Smooth muscle cell (in vitro differentiated cells): Measurements from ENCODE around the gene CFAP90. TPM values are rescaled to one million over a fixed set of nuclear protein-coding genes. Genes with fewer than 3 reads are reported as not detected.

ENCODE experiments used
- DNase-seq: peaks from one replicate; lab custom pipeline; 2025; ENCODE audit not compliant: unreplicated experiment; lab: John Stamatoyannopoulos, UW
- H2AFZ ChIP-seq: fragments of 200-600 bp; sonication (generic); 2 replicates; pipeline ENCODE4 v1.6.0; 2016; ENCODE audit warnings: antibody characterized with exemption, low read depth, mild to moderate bottlenecking
- H3F3A ChIP-seq: fragments of 200-600 bp; sonication (generic); 2 replicates; pipeline ENCODE4 v1.6.0; 2017; ENCODE audit warnings: antibody characterized with exemption, low read depth
- H3K27ac ChIP-seq: fragments of 200-600 bp; sonication (generic); 2 replicates; pipeline ENCODE4 v1.5.1; 2016; ENCODE audit warnings: low read depth, mild to moderate bottlenecking
- H3K27me3 ChIP-seq: fragments of 200-600 bp; sonication (generic); 2 replicates; pipeline ENCODE4 v1.6.1; 2016; ENCODE audit warnings: low read depth, mild to moderate bottlenecking
- H3K36me3 ChIP-seq: fragments of 200-600 bp; sonication (generic); 2 replicates; pipeline ENCODE4 v1.5.1; 2016; ENCODE audit warnings: low read depth
- H3K4me1 ChIP-seq: fragments of 200-600 bp; sonication (generic); 2 replicates; pipeline ENCODE4 v1.5.1; 2016; ENCODE audit warnings: low read depth
- H3K4me2 ChIP-seq: fragments of 200-600 bp; sonication (generic); 2 replicates; pipeline ENCODE4 v1.6.0; 2016; ENCODE audit warnings: mild to moderate bottlenecking
- H3K4me3 ChIP-seq: fragments of 200-600 bp; sonication (generic); 2 replicates; pipeline ENCODE4 v1.5.1; 2016; ENCODE audit warnings: mild to moderate bottlenecking
- H3K79me2 ChIP-seq: fragments of 200-600 bp; sonication (generic); 2 replicates; pipeline ENCODE4 v1.6.0; 2016; ENCODE audit warnings: low read depth, mild to moderate bottlenecking
- H3K9ac ChIP-seq: fragments of 200-600 bp; sonication (generic); 2 replicates; pipeline ENCODE4 v1.6.0; 2016; ENCODE audit warnings: low read depth
- H3K9me3 ChIP-seq: fragments of 200-600 bp; sonication (generic); replicated peaks from 2 replicates; pipeline ENCODE4 v1.5.1; 2016; ENCODE audit warnings: low read depth
- H4K20me1 ChIP-seq: fragments of 200-600 bp; sonication (generic); 2 replicates; pipeline ENCODE4 v1.6.0; 2016; ENCODE audit warnings: low read depth
- WGBS: methylation state at CpG from one replicate; pipeline ENCODE4 v1.1.7; 2016; ENCODE audit warnings: low lambda C conversion rate; 5-methylcytosine and 5-hydroxymethylcytosine counted together
- polyA plus RNA-seq: library from polyadenylated mRNA; unstranded; fragments of >200 nt; fragmentation: Nextera tagmentation; extraction: Ambion mirVana; gene quantifications from 2 replicates; pipeline ENCODE4 v1.2.1, GENCODE V29; 2016
- total RNA-seq: library from RNA; depleted of rRNA; stranded (reverse); fragments of >200 nt; gene quantifications from 2 replicates; pipeline ENCODE4 v1.2.3, GENCODE V29; 2014
- TF ChIP-seq, protein P1 (sequence below): fragments of 200-600 bp; sonication (generic); IDR thresholded peaks from 2 replicates; pipeline ENCODE4 v1.5.1; 2017; ENCODE audit warnings: borderline replicate concordance, mild to moderate bottlenecking, antibody characterized with exemption; ENCODE audit not compliant: insufficient read depth, poor library complexity, severe bottlenecking

CFAP90 gene
- total and polyA plus RNA-seq, 2 experiments from 2014 or later = 0.22 to 0.82 TPM

DNA sequence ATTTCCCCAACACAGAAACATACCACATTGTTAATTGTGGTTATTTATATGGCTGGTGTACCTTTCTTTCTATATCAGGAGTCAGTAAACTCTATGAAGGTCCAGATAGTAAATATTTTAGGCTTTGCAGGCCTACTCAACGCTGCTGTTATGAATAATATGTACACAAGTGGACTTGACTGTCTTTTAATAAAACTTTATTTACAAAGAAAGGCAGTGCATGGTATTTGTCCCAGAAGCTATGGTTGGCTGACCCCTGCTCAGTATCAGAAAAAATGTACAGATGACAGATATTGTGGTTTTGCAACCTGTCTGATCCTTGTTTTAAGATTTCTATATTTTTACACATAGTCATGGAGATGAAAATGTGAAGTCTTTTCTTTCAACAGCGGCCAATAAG, 23.7 kb upstream of the CFAP90 start:
- Histone ChIP-seq H4K20me1 (peaks cover 81% of the 10 kb centered on the region), H2AFZ (no peak overlapping the region), H3F3A (peaks cover 3% of the 10 kb centered on the region), H3K4me2 (no peak overlapping the region), H3K9me3 (no peaks in the 10 kb centered on the region), H3K36me3 (peaks cover 11% of the 10 kb centered on the region), H3K4me3 (no peak overlapping the region), H3K27ac (no peak overlapping the region), H3K27me3 (no peaks in the 10 kb centered on the region), H3K79me2 (peaks cover 66% of the 10 kb centered on the region), H3K4me1 (peaks cover 8% of the 10 kb centered on the region), H3K9ac (no peak overlapping the region)
- DNase-seq = no peak
- TF ChIP-seq, protein P1, sequence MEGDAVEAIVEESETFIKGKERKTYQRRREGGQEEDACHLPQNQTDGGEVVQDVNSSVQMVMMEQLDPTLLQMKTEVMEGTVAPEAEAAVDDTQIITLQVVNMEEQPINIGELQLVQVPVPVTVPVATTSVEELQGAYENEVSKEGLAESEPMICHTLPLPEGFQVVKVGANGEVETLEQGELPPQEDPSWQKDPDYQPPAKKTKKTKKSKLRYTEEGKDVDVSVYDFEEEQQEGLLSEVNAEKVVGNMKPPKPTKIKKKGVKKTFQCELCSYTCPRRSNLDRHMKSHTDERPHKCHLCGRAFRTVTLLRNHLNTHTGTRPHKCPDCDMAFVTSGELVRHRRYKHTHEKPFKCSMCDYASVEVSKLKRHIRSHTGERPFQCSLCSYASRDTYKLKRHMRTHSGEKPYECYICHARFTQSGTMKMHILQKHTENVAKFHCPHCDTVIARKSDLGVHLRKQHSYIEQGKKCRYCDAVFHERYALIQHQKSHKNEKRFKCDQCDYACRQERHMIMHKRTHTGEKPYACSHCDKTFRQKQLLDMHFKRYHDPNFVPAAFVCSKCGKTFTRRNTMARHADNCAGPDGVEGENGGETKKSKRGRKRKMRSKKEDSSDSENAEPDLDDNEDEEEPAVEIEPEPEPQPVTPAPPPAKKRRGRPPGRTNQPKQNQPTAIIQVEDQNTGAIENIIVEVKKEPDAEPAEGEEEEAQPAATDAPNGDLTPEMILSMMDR = no peak
- 98% methylated on average over 2 of the region's 2 CpGs for WGBS

DNA sequence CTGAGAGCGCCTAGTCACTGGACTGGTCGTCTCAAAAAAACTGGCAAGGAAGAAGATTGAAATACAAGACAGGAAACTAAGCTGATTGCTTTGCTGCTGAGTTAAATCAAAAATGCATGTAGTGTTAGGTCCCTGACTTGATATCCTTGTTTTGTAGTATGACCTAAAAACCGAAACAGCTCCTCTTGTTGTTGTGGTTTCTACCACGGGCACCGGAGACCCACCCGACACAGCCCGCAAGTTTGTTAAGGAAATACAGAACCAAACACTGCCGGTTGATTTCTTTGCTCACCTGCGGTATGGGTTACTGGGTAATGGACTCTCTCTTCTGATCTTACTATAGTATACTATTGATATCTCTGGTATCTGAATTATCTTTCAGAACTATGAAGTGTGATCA, 22.3 kb upstream of the CFAP90 start:
- TF ChIP-seq, protein P1 = no peak
- Histone ChIP-seq H3F3A (peaks cover 3% of the 10 kb centered on the region), H3K4me3 (no peak overlapping the region), H3K36me3 (peaks cover 11% of the 10 kb centered on the region), H3K4me1 (peaks cover 10% of the 10 kb centered on the region), H2AFZ (no peak overlapping the region), H3K9ac (no peak overlapping the region), H3K4me2 (no peak overlapping the region), H3K27me3 (no peaks in the 10 kb centered on the region), H3K27ac (no peak overlapping the region), H3K79me2 (peaks cover 75% of the 10 kb centered on the region), H3K9me3 (no peaks in the 10 kb centered on the region), H4K20me1 (peaks cover 70% of the 10 kb centered on the region)
- WGBS = 93% methylated on average over 9 of the region's 9 CpGs
- DNase-seq = no peak

DNA sequence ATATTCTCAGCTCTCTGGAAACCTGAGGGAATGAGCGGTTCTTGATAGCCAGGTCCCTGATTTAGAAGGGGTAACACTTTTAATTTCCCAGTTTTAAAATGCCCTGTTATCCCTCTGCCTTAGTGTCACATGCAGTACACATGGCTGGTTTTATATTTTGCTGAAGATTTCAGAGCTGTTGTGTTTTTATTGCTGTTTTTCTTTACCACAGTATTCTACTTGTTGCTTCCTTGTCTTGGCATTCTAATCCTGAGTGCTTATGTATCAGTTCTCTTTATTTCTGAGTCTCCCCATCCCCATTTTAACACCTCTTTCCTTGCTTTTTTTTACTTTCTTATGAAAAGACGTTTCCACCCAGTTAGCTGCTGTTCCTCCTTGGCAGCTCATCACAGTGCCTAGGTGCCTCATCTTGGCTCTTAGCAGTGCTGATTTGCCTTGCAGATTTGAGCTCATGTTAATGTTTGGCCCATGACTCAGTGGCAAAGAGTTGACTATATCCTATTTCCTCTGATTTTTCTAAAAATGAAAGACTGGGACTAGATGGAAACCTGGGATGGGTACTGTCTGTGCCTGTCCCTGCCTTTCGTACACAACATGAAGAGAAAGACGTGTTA, 21.7 kb upstream of the CFAP90 start:
- TF ChIP-seq, protein P1 = no peak
- Histone ChIP-seq H2AFZ (no peak overlapping the region), H3F3A (no peaks in the 10 kb centered on the region), H3K27me3 (no peaks in the 10 kb centered on the region), H3K36me3 (peaks cover 11% of the 10 kb centered on the region), H3K4me2 (no peak overlapping the region), H3K4me3 (no peak overlapping the region), H3K79me2 (peaks cover 72% of the 10 kb centered on the region), H4K20me1 (peaks cover 64% of the 10 kb centered on the region), H3K4me1 (peaks cover 14% of the 10 kb centered on the region), H3K9me3 (no peaks in the 10 kb centered on the region), H3K9ac (no peak overlapping the region), H3K27ac (no peak overlapping the region)
- no peak for DNase-seq
- WGBS = 72% methylated on average over 4 of the region's 4 CpGs

DNA sequence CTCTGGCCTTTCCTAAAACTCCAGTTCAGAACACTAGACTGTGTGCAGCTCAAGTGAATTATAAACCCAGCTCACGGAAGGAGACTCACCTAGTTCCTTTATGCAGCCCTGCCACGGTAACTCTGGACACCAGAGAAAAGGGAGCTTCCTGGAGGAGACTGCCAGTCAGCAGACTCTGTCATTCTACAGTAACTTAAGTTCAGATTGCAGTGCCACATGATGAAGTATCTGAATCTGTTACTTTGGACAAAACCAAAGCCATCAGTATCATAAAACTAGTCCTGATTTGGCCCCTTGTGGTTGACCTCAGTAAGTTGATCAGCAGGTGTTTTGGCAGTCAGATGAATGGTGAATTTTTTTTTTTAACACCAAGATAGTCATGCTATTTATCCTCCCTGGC, 20.7 kb upstream of the CFAP90 start:
- Histone ChIP-seq H3K4me2 (no peak overlapping the region), H3K27ac (no peak overlapping the region), H3K9ac (no peak overlapping the region), H3K4me3 (no peak overlapping the region), H3K36me3 (peaks cover 10% of the 10 kb centered on the region), H3F3A (no peaks in the 10 kb centered on the region), H3K27me3 (no peaks in the 10 kb centered on the region), H3K79me2 (peaks cover 77% of the 10 kb centered on the region), H3K4me1 (peaks cover 14% of the 10 kb centered on the region), H4K20me1 (peaks cover 54% of the 10 kb centered on the region), H3K9me3 (no peaks in the 10 kb centered on the region), H2AFZ (no peak overlapping the region)
- WGBS = 95% methylated on average over 2 of the region's 2 CpGs
- TF ChIP-seq, protein P1 = no peak
- no peak for DNase-seq
